GM12878 (cell line): Measurements from ENCODE around the gene C17orf58.

Experiments used
- CBX3 ChIP-seq: fragments of 200-600 bp; sonication (generic); IDR thresholded peaks from 2 replicates; pipeline ENCODE4 v1.6.1; 2016; ENCODE audit warnings: low read depth, borderline replicate concordance
- CBX5 ChIP-seq: sonication (generic); IDR thresholded peaks from 2 replicates; pipeline ENCODE4 v1.6.1; 2016; ENCODE audit warnings: low read depth, moderate library complexity, mild to moderate bottlenecking, inconsistent platforms
- EED ChIP-seq: sonication (generic); IDR thresholded peaks from 2 replicates; pipeline ENCODE4 v1.6.1; 2016; ENCODE audit warnings: antibody characterized with exemption, low read depth
- SIX5 ChIP-seq: IDR thresholded peaks from 2 replicates; pipeline ENCODE4 v1.6.1; 2011; ENCODE audit warnings: mild to moderate bottlenecking, low read depth, low read length, moderate library complexity; ENCODE audit not compliant: severe bottlenecking
- TF ChIP-seq, protein P1 (sequence below): fragments of 150-350 bp; IDR thresholded peaks from 2 replicates; pipeline ENCODE4 v1.6.1; 2016; ENCODE audit warnings: low read depth, low read length

DNA sequence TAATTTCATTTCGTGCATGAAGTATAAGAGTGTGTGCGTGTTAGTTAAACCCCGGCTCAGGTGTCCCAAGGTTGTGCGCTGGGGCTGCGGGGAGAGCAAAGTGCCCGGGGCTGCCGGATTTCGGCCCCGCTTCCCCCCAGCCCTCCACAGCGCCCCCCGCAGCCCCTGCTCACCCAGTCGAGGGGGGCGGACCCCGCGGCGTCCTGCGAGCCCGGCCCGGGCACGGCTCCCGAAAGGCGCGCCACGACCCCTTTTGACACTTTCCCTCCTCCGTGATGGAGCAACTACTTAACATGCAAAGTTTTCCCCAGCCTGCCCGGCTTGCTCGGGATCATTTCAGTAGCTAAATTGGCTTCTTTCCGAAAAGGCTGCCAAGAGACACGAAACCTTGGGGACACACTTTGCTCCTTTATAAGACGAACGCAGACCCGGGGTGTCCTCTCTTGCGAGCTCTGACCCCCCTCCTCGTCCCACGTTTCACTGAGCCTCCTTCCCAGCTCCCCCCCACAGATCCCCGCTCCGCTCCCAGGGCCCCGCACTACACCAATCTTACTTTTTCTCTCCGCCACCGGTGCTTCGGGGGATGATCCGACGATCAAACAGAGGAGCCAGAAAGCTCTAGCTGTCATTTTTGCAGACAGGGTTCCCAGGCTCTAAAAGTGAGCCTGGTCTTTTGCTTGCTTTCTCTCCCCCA is 552 bp downstream of the C17orf58 start:
- TF ChIP-seq, protein P1, sequence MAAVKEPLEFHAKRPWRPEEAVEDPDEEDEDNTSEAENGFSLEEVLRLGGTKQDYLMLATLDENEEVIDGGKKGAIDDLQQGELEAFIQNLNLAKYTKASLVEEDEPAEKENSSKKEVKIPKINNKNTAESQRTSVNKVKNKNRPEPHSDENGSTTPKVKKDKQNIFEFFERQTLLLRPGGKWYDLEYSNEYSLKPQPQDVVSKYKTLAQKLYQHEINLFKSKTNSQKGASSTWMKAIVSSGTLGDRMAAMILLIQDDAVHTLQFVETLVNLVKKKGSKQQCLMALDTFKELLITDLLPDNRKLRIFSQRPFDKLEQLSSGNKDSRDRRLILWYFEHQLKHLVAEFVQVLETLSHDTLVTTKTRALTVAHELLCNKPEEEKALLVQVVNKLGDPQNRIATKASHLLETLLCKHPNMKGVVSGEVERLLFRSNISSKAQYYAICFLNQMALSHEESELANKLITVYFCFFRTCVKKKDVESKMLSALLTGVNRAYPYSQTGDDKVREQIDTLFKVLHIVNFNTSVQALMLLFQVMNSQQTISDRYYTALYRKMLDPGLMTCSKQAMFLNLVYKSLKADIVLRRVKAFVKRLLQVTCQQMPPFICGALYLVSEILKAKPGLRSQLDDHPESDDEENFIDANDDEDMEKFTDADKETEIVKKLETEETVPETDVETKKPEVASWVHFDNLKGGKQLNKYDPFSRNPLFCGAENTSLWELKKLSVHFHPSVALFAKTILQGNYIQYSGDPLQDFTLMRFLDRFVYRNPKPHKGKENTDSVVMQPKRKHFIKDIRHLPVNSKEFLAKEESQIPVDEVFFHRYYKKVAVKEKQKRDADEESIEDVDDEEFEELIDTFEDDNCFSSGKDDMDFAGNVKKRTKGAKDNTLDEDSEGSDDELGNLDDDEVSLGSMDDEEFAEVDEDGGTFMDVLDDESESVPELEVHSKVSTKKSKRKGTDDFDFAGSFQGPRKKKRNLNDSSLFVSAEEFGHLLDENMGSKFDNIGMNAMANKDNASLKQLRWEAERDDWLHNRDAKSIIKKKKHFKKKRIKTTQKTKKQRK, result no peak
- TF ChIP-seq EED (no peak), SIX5 (no peak), CBX3 (no peak), CBX5 (no peak)
